TTC549 (cell line): Measurements from ENCODE around the gene MSL1.

Experiments
- FAIRE-seq: peaks from 2 replicates; lab custom pipeline; 2012; peaks lifted over from hg19 to GRCh38; lab: Jason Lieb, UNC

MSL1 gene

GRCh38 chr17:40091691-40092397 lies 29.9 kb upstream of the MSL1 start:
- FAIRE-seq = no peak

- no peak for FAIRE-seq
Measured at GRCh38 chr17:40092581-40092980, 29.2 kb upstream of the MSL1 start.

- no peak for FAIRE-seq
Measured at GRCh38 chr17:40093005-40093579, 28.7 kb upstream of the MSL1 start.

GRCh38 chr17:40093580-40094201 lies 28.1 kb upstream of the MSL1 start:
- FAIRE-seq = no peak

- FAIRE-seq = no peak
Measured at GRCh38 chr17:40094874-40095273, 26.9 kb upstream of the MSL1 start.

GRCh38 chr17:40095351-40095943 lies 26.3 kb upstream of the MSL1 start:
- FAIRE-seq = no peak

GRCh38 chr17:40095944-40096791 lies 25.6 kb upstream of the MSL1 start:
- no peak for FAIRE-seq

- no peak for FAIRE-seq
Measured at GRCh38 chr17:40097087-40097486, 24.7 kb upstream of the MSL1 start.

- FAIRE-seq = no peak
Measured at GRCh38 chr17:40097931-40098845, 23.6 kb upstream of the MSL1 start.

- peak; percentile 70 for FAIRE-seq
Measured at GRCh38 chr17:40098846-40099618, 22.7 kb upstream of the MSL1 start.

- FAIRE-seq = no peak
Measured at GRCh38 chr17:40099619-40100418, 22.0 kb upstream of the MSL1 start.

- FAIRE-seq = no peak
Measured at GRCh38 chr17:40100419-40100668, 21.4 kb upstream of the MSL1 start, which contains the start of gene NR1D1. Gene NR1D1, minus strand, starts transcription at chr17:40100589. Its CDS starts 495 bp downstream, at chr17:40100094.

- FAIRE-seq = no peak
Measured at GRCh38 chr17:40100669-40101366, 21.0 kb upstream of the MSL1 start.

GRCh38 chr17:40101367-40102210 lies 20.2 kb upstream of the MSL1 start:
- FAIRE-seq = no peak

- no peak for FAIRE-seq
Measured at GRCh38 chr17:40103071-40103661, 18.6 kb upstream of the MSL1 start.

GRCh38 chr17:40103688-40104087 lies 18.1 kb upstream of the MSL1 start:
- FAIRE-seq = no peak

GRCh38 chr17:40104594-40105486 lies 16.9 kb upstream of the MSL1 start:
- no peak for FAIRE-seq
